CMK (cell line): ENCODE measurements around the gene RBM12.

ENCODE experiments used
- DNase-seq: peaks from one replicate; pipeline ENCODE4 v3.0.0-alpha.2; 2010; ENCODE audit warnings: low read depth

Gene RBM12

GRCh38 chr20:35653893-35654292 is 10.8 kb downstream of the RBM12 start:
- DNase-seq: no peak

- DNase-seq: no peak
These were observed 11.3 kb downstream of the RBM12 start for GRCh38 chr20:35653430-35653734.

- DNase-seq: no peak
These were observed 11.9 kb downstream of the RBM12 start for GRCh38 chr20:35652641-35653429.

- no peak for DNase-seq
These were observed 12.7 kb downstream of the RBM12 start for GRCh38 chr20:35651958-35652357.

GRCh38 chr20:35650632-35651031 is 14.1 kb downstream of the RBM12 start:
- no peak for DNase-seq

- DNase-seq: no peak
These were observed 15.9 kb downstream of the RBM12 start for GRCh38 chr20:35648836-35649235.

GRCh38 chr20:35644806-35645205 is 19.9 kb downstream of the RBM12 start:
- no peak for DNase-seq

- no peak for DNase-seq
These were observed 21.7 kb downstream of the RBM12 start for GRCh38 chr20:35643045-35643444.

- no peak for DNase-seq
These were observed 23.0 kb downstream of the RBM12 start for GRCh38 chr20:35641743-35642142.

GRCh38 chr20:35640724-35641123 is 24.0 kb downstream of the RBM12 start:
- no peak for DNase-seq

- DNase-seq: no peak
These were observed 25.9 kb downstream of the RBM12 start for GRCh38 chr20:35638751-35639150.

GRCh38 chr20:35637276-35637675 is 27.4 kb downstream of the RBM12 start:
- DNase-seq: no peak

GRCh38 chr20:35636095-35636494 is 28.6 kb downstream of the RBM12 start:
- DNase-seq: no peak

GRCh38 chr20:35635652-35636051 is 29.0 kb downstream of the RBM12 start:
- DNase-seq: no peak

GRCh38 chr20:35632539-35633115 is 32.1 kb downstream of the RBM12 start:
- DNase-seq: no peak

- DNase-seq: no peak
These were observed 34.1 kb downstream of the RBM12 start for GRCh38 chr20:35630636-35631035.

- DNase-seq: no peak
These were observed 35.1 kb downstream of the RBM12 start for GRCh38 chr20:35629427-35630145.

- DNase-seq: no peak
These were observed 37.6 kb downstream of the RBM12 start for GRCh38 chr20:35627121-35627520.

- DNase-seq: no peak
These were observed 38.2 kb downstream of the RBM12 start for GRCh38 chr20:35626386-35627001.

GRCh38 chr20:35625584-35626385 is 38.9 kb downstream of the RBM12 start:
- DNase-seq: no peak

GRCh38 chr20:35621560-35621946 is 43.1 kb downstream of the RBM12 start:
- DNase-seq: no peak
